CD4-positive, alpha-beta T cell treated with Interleukin-15 for 4 hours (primary cell): ENCODE results near the gene CD1B.
"Not testable (repeated sequence)": the region's sequence is repeated elsewhere in the genome, so short reads cannot be mapped to it uniquely, and the experiment has no call there.

Experiments used
- DNase-seq: peaks from one replicate; pipeline ENCODE4 v3.0.0-alpha.2; 2020; ENCODE audit warnings: low spot score

CD1B gene

GRCh38 chr1:158331481-158332150 is at the start of gene CD1B:
CD1B (minus strand) TSS chr1:158331531; CDS start chr1:158331423, 108 bp downstream.
- no peak for DNase-seq

- DNase-seq: no peak
These were observed 43.5 kb upstream of the CD1B start for GRCh38 chr1:158374860-158375259.

- DNase-seq: not testable (repeated sequence)
These were observed 42.8 kb upstream of the CD1B start for GRCh38 chr1:158374101-158374500.

GRCh38 chr1:158371188-158371953 is 40.0 kb upstream of the CD1B start:
- no peak for DNase-seq

GRCh38 chr1:158366783-158367182 is 35.5 kb upstream of the CD1B start:
- DNase-seq: no peak

GRCh38 chr1:158362941-158363340 is 31.6 kb upstream of the CD1B start:
- no peak for DNase-seq

GRCh38 chr1:158362482-158362881 is 31.2 kb upstream of the CD1B start:
- no peak for DNase-seq

- no peak for DNase-seq
These were observed 26.1 kb upstream of the CD1B start for GRCh38 chr1:158357441-158357840.

GRCh38 chr1:158356616-158357015 is 25.3 kb upstream of the CD1B start:
- DNase-seq: no peak

- no peak for DNase-seq
These were observed 24.5 kb upstream of the CD1B start for GRCh38 chr1:158355773-158356285.

GRCh38 chr1:158354255-158354654 is 22.9 kb upstream of the CD1B start:
- no peak for DNase-seq

GRCh38 chr1:158353303-158354075 is 22.2 kb upstream of the CD1B start, which contains the start of gene CD1E:
CD1E (plus strand) TSS chr1:158353894; CDS start chr1:158353989, 95 bp downstream.
- DNase-seq: no peak

GRCh38 chr1:158348946-158349345 is 17.6 kb upstream of the CD1B start:
- not testable (repeated sequence) for DNase-seq

GRCh38 chr1:158336413-158336812 is 5.1 kb upstream of the CD1B start:
- not testable (repeated sequence) for DNase-seq

GRCh38 chr1:158335213-158335532 is 3.8 kb upstream of the CD1B start:
- no peak for DNase-seq

GRCh38 chr1:158334526-158335212 is 3.3 kb upstream of the CD1B start:
- DNase-seq: no peak

- DNase-seq: no peak
These were observed 2.2 kb upstream of the CD1B start for GRCh38 chr1:158333405-158334155.

GRCh38 chr1:158331106-158331425 is 265 bp downstream of the CD1B start:
- DNase-seq: no peak

- DNase-seq: no peak
These were observed 783 bp downstream of the CD1B start for GRCh38 chr1:158330391-158331105.

GRCh38 chr1:158329733-158330132 is 1.6 kb downstream of the CD1B start:
- no peak for DNase-seq

- DNase-seq: no peak
These were observed 2.0 kb downstream of the CD1B start for GRCh38 chr1:158329300-158329699.
